ENCODE results near the gene FCGR3B.
"Not testable (repeated sequence)": the region's sequence is repeated elsewhere in the genome, so short reads cannot be mapped to it uniquely, and the experiment has no call there.

- not testable (repeated sequence) for TF ChIP-seq CTCF, POLR2A, POLR2AphosphoS5 (IDR thresholded peaks at IDR 0.05)
Observed at GRCh38 chr1:161589365-161589764, 41.6 kb downstream of the FCGR3B start.
